Frontal cortex (tissue), 4 donors: ENCODE measurements around the gene ADAMTS2. TPM values are rescaled to one million over a fixed set of nuclear protein-coding genes. Genes with fewer than 3 reads are reported as not detected.
A peak's percentile ranks its signal among the peaks of the same experiment; 100 is the strongest.

Source experiments
- DNase-seq, 2 donors: peaks; one replicate each; pipeline ENCODE4 v3.0.0; 2012; ENCODE audit warnings: low spot score in 2 of 2
- FAIRE-seq: peaks from 2 replicates; lab custom pipeline; 2012; peaks lifted over from hg19 to GRCh38; lab: Jason Lieb, UNC
- total RNA-seq: library from RNA; depleted of rRNA; stranded (reverse); fragments of >200 nt; gene quantifications from one replicate; pipeline ENCODE4 v1.2.3, GENCODE V29; 2014
- donor health status: control.
- donor health status: control.
- donor health status: control.

Gene ADAMTS2
- total RNA-seq, 1 donor from 2014 or later = 3.3 TPM

GRCh38 chr5:179373101-179373934, 28.1 kb upstream of the ADAMTS2 start:
- no peak for FAIRE-seq
- peak in 1 of 2 donors; percentile 45 for DNase-seq

- FAIRE-seq (no peak), DNase-seq (peak in 1 of 2 donors; percentile 41)
Observed at GRCh38 chr5:179371681-179372680, 26.7 kb upstream of the ADAMTS2 start.

- FAIRE-seq = no peak
- DNase-seq = no peak
Observed at GRCh38 chr5:179371121-179371510, 25.9 kb upstream of the ADAMTS2 start.

DNA sequence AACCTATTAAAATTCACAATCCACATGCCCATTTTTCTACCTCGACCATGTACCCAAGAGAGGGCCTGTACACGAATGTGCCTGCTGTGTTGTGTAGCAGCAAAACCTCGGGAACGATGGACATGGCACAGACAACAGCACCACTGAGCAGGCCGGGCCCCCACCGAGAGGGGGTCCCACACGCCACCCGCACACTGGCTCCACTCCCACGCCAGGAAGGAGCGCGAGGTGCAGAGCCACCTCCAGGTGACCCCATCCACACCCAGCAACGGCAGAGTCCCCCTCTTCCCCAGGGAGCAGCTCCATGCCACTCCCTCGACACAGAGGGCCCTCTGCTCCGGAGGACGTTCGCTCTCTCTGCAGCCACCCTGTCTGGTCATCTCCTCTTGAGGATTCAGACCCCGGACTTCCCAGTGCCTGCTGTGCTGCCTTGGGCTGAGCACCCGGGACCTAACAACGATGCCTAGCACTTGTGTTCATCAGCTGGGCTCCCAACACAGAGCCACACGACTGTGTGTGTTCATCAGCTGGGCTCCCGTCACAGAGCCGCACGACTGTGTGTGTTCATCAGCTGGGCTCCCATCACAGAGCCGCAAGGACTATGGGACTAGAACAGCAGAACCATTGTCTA, 25.3 kb upstream of the ADAMTS2 start:
- no peak for DNase-seq
- no peak for FAIRE-seq

DNA sequence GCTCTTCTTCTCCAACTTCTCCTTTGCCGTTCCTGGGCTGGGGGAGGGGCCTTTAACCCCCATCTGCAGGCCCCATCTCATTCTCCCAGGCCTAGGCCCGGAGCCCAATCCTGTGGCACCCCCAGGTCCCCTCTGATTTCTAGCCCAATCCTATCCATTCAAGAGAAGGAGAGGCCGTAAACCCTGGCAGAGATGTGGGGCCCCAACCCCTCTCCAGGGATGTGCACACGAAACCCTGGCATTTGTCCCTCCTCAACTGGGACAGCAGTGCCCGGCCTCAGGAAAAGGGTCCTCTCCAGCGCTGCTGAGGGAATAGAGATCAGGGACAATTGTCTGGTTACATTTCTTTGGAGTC, 24.2 kb upstream of the ADAMTS2 start:
- FAIRE-seq (no peak), DNase-seq (no peak)

DNA sequence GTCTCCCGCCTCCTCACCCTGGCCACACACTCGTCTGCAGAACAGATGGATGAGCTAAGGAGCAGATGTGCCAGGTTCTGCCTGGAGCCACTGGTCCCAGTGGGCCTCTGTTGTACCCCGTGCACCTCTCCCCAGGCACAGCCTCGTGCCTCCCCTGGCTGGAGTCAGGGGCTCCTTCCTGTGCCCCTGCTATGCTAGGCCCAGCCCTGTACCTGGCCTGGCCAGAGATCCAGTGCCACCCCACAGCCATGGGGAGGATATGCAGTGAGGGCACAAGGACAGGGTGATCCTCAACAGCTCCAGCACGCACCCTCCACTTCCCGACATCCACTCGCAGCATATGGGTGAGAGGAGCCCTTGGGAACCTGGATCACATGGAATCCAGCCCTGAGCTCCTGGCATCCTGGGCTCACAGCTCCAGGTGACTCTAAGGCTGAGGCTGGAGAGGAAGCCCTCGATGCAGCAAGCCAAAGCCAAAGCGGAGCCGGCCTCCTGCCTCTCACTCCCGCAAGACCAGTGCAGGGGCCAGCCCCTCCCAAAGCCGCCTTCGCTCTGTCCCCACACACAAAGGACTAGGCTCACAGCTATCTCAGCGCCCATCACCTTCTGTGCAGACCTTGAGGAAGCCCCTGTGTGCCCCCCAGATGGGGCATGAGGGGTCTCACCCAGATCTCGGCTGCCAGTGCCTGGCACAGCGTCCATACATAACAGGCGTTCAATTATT, 23.7 kb upstream of the ADAMTS2 start:
- FAIRE-seq (no peak), DNase-seq (no peak)

DNA sequence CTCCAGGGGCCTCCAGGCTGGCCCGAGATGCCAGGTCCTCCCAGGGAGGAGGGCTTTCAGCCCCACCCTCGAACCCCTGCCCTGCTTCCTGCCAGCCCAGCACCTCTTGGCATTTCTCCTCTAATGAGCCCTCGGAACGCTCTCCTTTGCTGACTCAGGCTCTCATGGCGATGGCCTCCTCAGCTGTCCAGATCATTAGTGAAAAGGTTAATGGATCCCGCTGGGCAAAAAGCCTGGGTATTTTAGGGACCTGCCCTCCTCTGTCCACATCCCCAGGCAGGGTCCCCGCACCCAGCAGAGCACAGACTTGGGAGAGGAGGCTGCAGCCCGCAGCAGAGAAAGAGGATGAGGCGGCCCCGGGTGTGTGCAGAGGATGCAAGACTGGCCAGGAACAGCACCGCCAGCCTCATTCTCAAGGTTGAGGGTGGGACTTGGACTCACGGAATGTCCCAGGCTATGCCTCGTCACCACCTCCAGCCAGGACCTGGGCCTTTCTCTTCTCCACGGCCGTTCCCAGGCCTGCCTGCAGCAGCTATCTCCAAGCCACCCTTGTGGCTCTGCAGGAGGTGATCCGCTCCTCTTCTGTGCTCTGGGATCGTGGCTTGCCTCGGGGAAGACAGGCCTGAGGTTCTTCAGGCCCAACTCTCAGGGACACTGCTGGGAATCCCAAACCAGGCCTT, 23.0 kb upstream of the ADAMTS2 start:
- no peak for DNase-seq
- FAIRE-seq = no peak

DNA sequence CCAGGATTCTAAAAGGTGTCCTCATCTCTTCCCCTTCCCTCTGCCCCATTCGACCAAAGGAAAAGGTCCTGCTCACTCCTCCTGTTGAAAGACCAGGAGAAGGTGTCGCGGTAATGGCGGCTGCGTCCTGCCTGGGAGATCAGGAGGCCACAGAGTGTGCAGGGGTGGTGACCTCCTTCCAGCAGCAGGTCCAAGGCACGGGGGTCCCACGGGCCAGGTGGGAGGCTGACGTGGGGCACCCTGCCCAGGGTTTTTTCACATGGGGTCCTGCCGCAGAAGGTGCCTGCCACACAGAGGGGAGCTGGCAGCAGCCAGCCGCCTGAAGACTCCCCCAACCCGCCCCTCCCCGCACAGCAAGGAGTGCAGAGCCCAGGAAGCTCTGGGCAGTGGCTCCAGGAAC, 22.2 kb upstream of the ADAMTS2 start:
- no peak for DNase-seq
- no peak for FAIRE-seq

GRCh38 chr5:179362355-179362754, 17.1 kb upstream of the ADAMTS2 start:
- DNase-seq = no peak
- FAIRE-seq = no peak

GRCh38 chr5:179361037-179361603, 15.9 kb upstream of the ADAMTS2 start:
- FAIRE-seq = no peak
- no peak for DNase-seq

- no peak for FAIRE-seq
- DNase-seq = no peak
Observed at GRCh38 chr5:179357031-179357430, 11.8 kb upstream of the ADAMTS2 start.

DNA sequence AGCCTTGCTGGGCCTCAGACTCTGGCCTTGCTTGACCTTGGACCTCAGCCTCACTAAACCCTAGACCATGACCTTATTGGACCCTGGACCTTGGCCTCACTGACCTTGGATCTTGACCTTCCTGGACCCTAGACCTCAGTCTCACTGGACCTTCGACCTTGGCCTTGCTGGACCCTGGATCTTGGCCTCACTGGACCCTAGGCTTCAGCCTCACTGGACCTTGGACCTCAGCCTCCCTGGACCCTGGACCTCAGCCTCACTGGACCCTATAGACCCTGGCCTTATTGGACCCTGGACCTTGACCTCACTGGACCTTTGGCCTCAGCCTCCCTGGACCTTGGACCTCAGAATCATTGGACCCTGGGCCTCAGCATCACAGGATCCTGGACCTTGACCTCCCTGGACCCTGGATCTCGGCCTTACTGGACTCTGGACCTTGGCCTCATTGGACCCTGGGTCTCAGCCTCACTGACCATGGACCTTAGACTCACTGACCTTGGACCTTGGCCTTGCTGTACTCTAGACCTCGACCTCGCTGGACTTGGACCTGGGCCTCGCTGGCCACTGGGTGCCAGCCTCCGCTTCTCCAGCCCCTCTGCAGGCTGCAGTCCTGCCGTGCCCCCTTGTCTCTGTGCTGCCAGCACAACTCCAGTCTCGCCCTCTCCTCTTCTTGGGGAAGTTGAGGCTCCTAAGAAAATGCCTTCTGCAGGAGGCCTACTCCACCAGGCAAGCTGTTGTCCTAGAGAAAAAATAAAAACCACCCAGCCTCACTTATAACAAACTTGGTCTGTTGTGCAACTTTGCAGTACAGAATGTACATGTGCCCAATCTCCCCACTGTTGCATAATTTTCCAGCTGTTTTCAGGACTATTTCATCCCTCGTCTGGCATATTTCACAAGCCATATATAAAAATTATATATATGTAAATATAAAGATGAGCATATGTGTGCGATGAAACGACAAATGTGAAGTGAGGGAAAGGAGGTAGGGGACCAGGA, 11.0 kb upstream of the ADAMTS2 start:
- DNase-seq (no peak), FAIRE-seq (no peak)

GRCh38 chr5:179354305-179354882, 9.1 kb upstream of the ADAMTS2 start:
- FAIRE-seq (no peak), DNase-seq (no peak)

- DNase-seq = no peak
- no peak for FAIRE-seq
Observed at GRCh38 chr5:179348843-179349242, 3.6 kb upstream of the ADAMTS2 start.

DNA sequence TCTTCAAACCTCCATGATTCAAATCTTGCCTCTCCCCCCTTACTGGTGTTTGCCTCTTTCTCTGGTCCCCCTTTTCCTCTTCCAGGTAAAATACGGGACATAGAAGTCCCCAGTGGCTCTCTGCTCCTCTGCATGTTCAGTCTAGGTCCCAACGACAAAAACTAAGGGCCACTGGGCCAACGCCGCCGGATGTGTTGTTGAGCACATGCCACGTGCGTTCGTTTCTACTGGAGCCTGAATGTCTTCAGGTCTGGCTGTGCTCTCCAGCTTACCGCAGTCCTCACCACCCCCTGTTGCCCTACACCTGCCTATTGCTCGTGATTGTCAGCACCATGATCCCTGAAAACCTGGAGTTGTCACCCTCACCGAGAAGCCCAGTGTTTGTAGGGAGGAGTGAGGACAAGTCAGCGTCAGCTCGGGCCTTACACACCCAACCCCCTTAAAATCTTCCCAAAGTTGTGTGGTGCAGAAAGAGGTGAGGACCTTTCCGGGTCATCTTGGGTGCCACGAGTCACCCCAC, 2.8 kb upstream of the ADAMTS2 start:
- DNase-seq (no peak), FAIRE-seq (no peak)

DNA sequence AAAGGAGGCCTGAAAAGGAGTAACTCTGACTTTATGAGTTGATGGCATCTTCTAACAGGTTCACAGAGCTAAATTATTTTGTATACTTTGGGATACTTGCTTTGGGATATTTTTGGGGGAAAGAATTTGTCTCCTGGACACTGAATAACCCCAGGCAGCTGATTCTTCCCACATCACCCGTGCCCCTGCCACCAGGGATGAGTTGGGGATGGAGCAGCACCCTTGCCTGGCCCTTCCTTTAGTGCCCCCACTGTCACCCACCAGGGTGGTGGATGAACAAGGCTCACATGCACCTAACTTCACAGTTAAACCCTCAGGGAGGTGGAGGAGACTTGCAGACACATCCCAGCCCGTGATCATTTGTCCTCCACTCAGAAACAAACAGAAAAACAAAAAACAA, 2.3 kb upstream of the ADAMTS2 start:
- FAIRE-seq (no peak), DNase-seq (no peak)

GRCh38 chr5:179346875-179347274, 1.6 kb upstream of the ADAMTS2 start:
- DNase-seq (no peak), FAIRE-seq (no peak)
